HUES64 (cell line): ENCODE results near the gene PSD4.

Source experiments
- H3K27ac ChIP-seq: 2 replicates; pipeline ENCODE4 v1.7.0; 2013; ENCODE audit warnings: low read depth, low read length, inconsistent platforms
- H3K27me3 ChIP-seq: 2 replicates; pipeline ENCODE4 v1.6.1; 2013; ENCODE audit warnings: mild to moderate bottlenecking, low read length; ENCODE audit not compliant: insufficient read depth
- H3K36me3 ChIP-seq: 2 replicates; pipeline ENCODE4 v1.6.1; 2013; ENCODE audit warnings: mild to moderate bottlenecking, low read length; ENCODE audit not compliant: insufficient read depth
- H3K4me1 ChIP-seq: 2 replicates; pipeline ENCODE4 v1.6.1; 2013; ENCODE audit warnings: mild to moderate bottlenecking, low read length, moderate library complexity; ENCODE audit not compliant: insufficient read depth
- H3K4me3 ChIP-seq: 2 replicates; pipeline ENCODE4 v1.5.1; 2013; ENCODE audit warnings: mild to moderate bottlenecking, low read length, moderate library complexity
- H3K9ac ChIP-seq: 2 replicates; pipeline ENCODE4 v1.6.1; 2013; ENCODE audit warnings: mild to moderate bottlenecking, low read depth, low read length
- H3K9me3 ChIP-seq: 2 replicates; pipeline ENCODE4 v1.6.1; 2013; ENCODE audit warnings: low read depth, low read length; ENCODE audit not compliant: insufficient read depth
- WGBS: fragments of 150-250, 120-280 bp; methylation state at CpG from one replicate; pipeline ENCODE4 v1.1.7; 2013; ENCODE audit warnings: missing lambda C conversion rate; 5-methylcytosine and 5-hydroxymethylcytosine counted together

Gene PSD4

DNA sequence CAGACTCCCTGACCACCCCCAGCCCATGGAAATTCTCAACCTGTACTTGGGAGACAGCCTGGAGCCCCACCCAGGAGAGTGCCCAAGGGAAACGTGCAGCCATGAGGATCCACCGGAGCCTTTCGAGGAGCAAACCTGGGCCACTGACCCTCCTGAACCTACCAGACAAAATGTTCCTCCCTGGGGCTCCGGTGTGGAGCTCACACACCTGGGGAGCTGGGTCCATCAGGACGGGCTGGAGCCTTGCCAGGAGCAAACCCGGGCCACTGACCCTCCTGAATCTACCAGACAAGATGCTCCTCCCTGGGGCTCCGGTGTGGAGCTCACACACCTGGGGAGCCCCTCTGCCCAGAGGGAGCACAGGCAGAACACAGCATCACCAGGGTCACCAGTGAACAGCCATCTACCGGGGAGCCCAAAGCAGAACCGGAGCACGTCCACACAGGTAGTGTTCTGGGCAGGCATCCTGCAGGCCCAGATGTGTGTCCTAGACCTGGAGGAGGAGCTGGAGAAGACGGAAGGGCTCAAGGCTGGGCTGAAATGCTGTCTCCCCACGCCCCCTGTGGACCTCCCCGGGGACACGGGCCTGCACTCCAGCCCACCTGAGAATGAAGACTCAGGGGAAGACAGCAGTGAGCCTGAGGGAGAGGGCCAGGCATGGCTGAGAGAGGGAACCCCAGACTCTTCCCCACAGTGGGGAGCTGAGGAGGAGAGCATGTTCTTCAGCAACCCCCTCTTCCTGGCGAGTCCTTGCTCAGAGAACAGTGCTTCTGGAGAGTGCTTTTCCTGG, 8.9 kb downstream of the PSD4 start:
- H3K4me3 ChIP-seq = no peak overlapping the region
- no peak overlapping the region for H3K27ac ChIP-seq
- no peaks in the 10 kb centered on the region for H3K9me3 ChIP-seq
- no peaks in the 10 kb centered on the region for H3K36me3 ChIP-seq
- WGBS = 94% methylated on average over 15 of the region's 15 CpGs
- H3K27me3 ChIP-seq = no peaks in the 10 kb centered on the region
- H3K4me1 ChIP-seq = no peaks in the 10 kb centered on the region
- no peak overlapping the region for H3K9ac ChIP-seq

- no peaks in the 10 kb centered on the region for H3K36me3 ChIP-seq
- H3K4me1 ChIP-seq = no peaks in the 10 kb centered on the region
- WGBS = 92% methylated on average over 8 of the region's 8 CpGs
- H3K9ac ChIP-seq = no peak overlapping the region
- no peaks in the 10 kb centered on the region for H3K27me3 ChIP-seq
- H3K27ac ChIP-seq = no peak overlapping the region
- H3K9me3 ChIP-seq = no peaks in the 10 kb centered on the region
- no peak overlapping the region for H3K4me3 ChIP-seq
Measured at GRCh38 chr2:113183264-113183663, 9.5 kb downstream of the PSD4 start.

DNA sequence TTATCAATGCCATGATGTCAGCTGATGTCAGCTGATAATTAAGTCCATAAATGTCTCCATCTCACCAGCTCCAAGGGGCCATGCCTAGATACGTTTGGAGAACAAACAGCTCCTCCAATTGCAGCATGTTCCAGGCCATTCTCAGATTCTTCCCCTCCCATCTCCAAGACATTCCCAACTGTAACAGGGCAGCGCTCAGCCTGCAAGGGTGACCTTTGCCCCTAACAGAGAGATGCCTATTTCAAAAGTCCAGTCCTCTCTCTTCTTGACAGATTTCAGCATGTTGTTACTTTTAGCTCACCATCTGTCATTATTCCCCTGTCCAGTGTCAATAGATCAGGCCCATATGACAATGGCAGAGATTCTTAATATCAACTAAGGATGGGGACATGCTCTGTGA, 9.9 kb downstream of the PSD4 start:
- Histone ChIP-seq H3K4me3 (no peak overlapping the region), H3K4me1 (no peaks in the 10 kb centered on the region), H3K9ac (no peak overlapping the region), H3K27me3 (no peaks in the 10 kb centered on the region), H3K9me3 (no peaks in the 10 kb centered on the region), H3K27ac (no peak overlapping the region), H3K36me3 (no peaks in the 10 kb centered on the region)
- 84% methylated on average over 2 of the region's 2 CpGs for WGBS

- Histone ChIP-seq H3K4me3 (no peak overlapping the region), H3K9me3 (no peaks in the 10 kb centered on the region), H3K27ac (no peak overlapping the region), H3K4me1 (no peaks in the 10 kb centered on the region), H3K27me3 (no peaks in the 10 kb centered on the region), H3K9ac (no peak overlapping the region), H3K36me3 (no peaks in the 10 kb centered on the region)
- WGBS = 94% methylated on average over 8 of the region's 8 CpGs
Measured at GRCh38 chr2:113184531-113185230, 10.9 kb downstream of the PSD4 start.

DNA sequence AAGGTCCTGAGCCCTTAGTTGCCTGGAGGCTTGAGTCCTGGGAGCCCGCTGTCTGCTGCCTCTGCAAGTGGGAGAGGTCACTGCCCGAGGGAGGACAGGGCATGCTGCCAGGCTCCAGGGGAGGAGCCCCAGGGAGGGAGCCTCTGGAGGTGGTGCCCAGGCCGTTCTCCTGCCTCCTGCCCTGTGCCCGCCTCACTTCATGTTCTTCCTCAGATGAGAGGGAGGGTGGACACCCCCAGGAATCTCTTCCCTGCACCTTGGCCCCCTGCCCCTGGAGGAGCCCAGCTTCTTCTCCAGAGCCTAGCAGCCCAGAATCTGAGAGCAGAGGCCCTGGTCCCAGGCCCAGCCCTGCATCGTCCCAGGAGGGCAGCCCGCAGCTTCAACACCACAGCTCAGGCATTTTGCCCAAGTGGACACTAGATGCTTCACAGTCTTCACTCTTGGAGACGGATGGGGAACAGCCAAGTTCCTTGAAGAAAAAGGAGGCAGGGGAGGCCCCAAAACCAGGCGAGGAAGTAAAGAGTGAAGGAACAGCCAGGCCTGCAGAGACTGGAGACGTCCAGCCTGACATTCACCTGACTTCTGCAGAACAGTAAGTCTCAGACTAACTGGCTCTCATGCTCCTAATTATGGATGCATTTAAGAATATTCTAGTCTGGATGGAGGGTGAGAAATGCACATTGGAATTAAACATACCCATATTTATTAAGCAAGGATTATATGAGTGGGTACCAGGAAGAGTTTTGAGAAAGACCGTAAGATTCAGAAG, 12.1 kb downstream of the PSD4 start:
- WGBS = 88% methylated on average over 10 of the region's 10 CpGs

DNA sequence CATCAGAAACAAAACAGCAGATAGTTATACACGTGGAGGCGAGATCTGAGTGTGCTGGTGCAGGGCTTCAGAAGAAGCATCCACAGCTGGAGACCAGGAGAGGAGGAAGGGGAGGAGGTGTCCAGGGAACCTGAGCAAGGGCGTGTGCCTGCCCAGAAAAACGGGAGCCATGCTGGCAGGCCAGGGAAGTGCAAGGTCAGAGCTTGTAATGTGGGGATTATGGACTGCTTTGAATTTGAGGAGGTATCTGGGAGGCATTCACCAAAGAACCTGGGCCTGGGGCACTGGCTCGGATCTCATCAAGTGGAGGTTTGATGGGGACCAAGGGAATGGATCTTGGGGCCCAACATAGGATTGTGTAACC, 12.6 kb downstream of the PSD4 start:
- no peak overlapping the region for H3K9ac ChIP-seq
- no peaks in the 10 kb centered on the region for H3K27me3 ChIP-seq
- H3K9me3 ChIP-seq = no peaks in the 10 kb centered on the region
- H3K36me3 ChIP-seq = no peaks in the 10 kb centered on the region
- 85% methylated on average over 5 of the region's 5 CpGs for WGBS
- no peaks in the 10 kb centered on the region for H3K4me1 ChIP-seq
- H3K4me3 ChIP-seq = no peak overlapping the region
- no peak overlapping the region for H3K27ac ChIP-seq

More for the DNA sequence above, 12.1 kb downstream of the PSD4 start:
- Histone ChIP-seq H3K27me3 (no peaks in the 10 kb centered on the region), H3K9me3 (no peaks in the 10 kb centered on the region), H3K4me3 (no peak overlapping the region), H3K36me3 (no peaks in the 10 kb centered on the region), H3K27ac (no peak overlapping the region), H3K9ac (no peak overlapping the region), H3K4me1 (no peaks in the 10 kb centered on the region)

GRCh38 chr2:113187771-113188170, 14.0 kb downstream of the PSD4 start:
- Histone ChIP-seq H3K9ac (no peak overlapping the region), H3K36me3 (no peaks in the 10 kb centered on the region)
- 81% methylated on average over 4 of the region's 6 CpGs for WGBS

GRCh38 chr2:113190871-113191270, 17.1 kb downstream of the PSD4 start:
- Histone ChIP-seq H3K27ac (no peak overlapping the region), H3K9me3 (no peaks in the 10 kb centered on the region), H3K27me3 (no peaks in the 10 kb centered on the region), H3K9ac (no peak overlapping the region), H3K4me3 (no peak overlapping the region), H3K4me1 (no peaks in the 10 kb centered on the region), H3K36me3 (no peaks in the 10 kb centered on the region)
- WGBS = 82% methylated on average over 1 of the region's 1 CpG

More at GRCh38 chr2:113187771-113188170, 14.0 kb downstream of the PSD4 start:
- no peaks in the 10 kb centered on the region for H3K9me3 ChIP-seq
- no peak overlapping the region for H3K27ac ChIP-seq
- no peaks in the 10 kb centered on the region for H3K27me3 ChIP-seq
- no peak overlapping the region for H3K4me3 ChIP-seq
- no peaks in the 10 kb centered on the region for H3K4me1 ChIP-seq

DNA sequence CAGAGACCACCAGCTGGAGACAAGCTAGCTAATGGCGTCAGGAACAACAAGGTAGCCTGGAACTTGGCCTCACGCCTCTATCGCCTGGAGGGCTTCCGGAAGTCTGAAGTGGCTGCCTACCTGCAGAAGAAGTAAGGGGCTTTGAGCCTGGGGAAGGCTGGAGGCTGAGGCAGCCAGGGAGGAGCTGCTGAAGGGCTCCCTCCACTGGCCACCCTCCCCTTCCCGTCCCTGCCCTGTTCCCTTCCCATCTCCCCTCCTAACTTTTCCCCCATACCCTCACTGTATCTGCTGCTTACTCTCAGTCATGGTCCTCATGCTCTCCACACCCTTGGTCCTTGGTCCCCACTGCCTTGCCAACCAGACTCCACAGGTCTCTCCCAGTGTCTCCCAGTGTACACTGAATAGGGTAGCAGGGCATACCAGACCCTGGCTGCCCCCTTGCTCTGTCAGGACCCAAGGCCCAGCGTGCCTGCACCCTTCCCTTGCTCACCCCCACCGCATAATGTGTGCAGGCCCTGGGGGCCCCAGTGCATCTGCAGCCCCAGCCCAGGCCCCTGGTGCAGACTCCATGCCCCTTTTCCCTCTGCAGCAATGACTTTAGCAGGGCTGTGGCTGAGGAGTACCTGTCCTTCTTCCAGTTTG, 18.8 kb downstream of the PSD4 start:
- H3K27ac ChIP-seq = no peak overlapping the region
- H3K27me3 ChIP-seq = peaks cover 11% of the 10 kb centered on the region; the same call in 1 of the 2 replicates
- H3K9me3 ChIP-seq = no peaks in the 10 kb centered on the region
- H3K4me1 ChIP-seq = no peaks in the 10 kb centered on the region
- H3K9ac ChIP-seq = no peak overlapping the region
- H3K4me3 ChIP-seq = no peak overlapping the region
- 75% methylated on average over 7 of the region's 7 CpGs for WGBS
- no peaks in the 10 kb centered on the region for H3K36me3 ChIP-seq

DNA sequence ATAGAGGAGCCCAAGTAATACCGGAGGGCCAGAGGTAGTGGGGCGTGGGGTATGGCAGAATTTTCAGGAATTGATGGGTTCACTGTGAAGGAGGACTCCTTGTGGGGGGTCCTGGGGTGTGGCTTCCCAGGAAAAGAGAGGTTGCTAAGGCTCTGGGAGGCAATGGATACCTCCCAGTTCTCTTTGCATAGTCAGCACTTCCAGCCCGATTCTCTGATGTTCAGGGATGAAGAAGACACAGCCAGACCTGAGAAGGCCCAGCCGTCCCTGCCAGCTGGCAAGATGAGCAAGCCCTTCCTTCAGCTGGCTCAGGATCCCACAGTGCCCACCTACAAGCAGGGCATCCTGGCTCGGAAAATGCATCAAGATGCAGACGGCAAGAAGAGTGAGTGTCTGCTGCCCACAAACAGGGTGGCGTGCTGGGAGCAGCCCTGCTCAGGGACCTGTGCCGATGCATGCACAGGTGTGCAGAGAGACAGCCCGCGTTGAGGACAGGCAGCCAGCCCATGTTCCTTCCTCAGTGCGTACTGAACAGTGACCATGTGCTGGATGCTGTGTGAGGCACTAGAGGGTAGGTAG, 22.2 kb downstream of the PSD4 start:
- Histone ChIP-seq H3K9ac (no peak overlapping the region), H3K27me3 (peaks cover 22% of the 10 kb centered on the region), H3K27ac (no peak overlapping the region), H3K4me1 (no peaks in the 10 kb centered on the region), H3K4me3 (no peak overlapping the region), H3K36me3 (no peaks in the 10 kb centered on the region), H3K9me3 (no peaks in the 10 kb centered on the region)
- WGBS = 91% methylated on average over 11 of the region's 11 CpGs
